ENCODE data around the gene ITGB6. TPM values are rescaled to one million over a fixed set of nuclear protein-coding genes. Genes with fewer than 3 reads are reported as not detected.

The ITGB6 gene
- total RNA-seq, result under 1 TPM in 4 of 6 experiments, not detected in 2; 0.11 to 0.68 (median 0.44) TPM
- long read RNA-seq, result 0 reads

GRCh38 chr2:160199683-160200389 is at the start of gene ITGB6:
Gene ITGB6 (minus strand): TSS chr2:160200272. CDS start chr2:160200063, 209 bp downstream.
- no peaks in the 10 kb centered on the region for H3K9me3 ChIP-seq
- intact Hi-C loops (cut with DNase I), result no loop called here
- DNase-seq (no peak), ATAC-seq (peak; percentile 39 to 81 (median 61))
- no peaks in the 10 kb centered on the region for H3K36me3 ChIP-seq
- no peak within 1 kb of the TSS for H3K27ac ChIP-seq
- no peak within 1 kb of the TSS for H3K4me3 ChIP-seq
- WGBS (ENCODE audit: insufficient coverage, low coverage, low lambda C conversion rate, missing lambda C conversion rate), result 61% methylated on average over 9 of the region's 9 CpGs
- H3K4me1 ChIP-seq, result no peaks in the 10 kb centered on the region
- TF ChIP-seq CTCF (IDR thresholded peaks at IDR 0.05) (no peak), POLR2A (IDR thresholded peaks at IDR 0.05) (no peak)
- no peaks in the 10 kb centered on the region for H3K27me3 ChIP-seq

DNA sequence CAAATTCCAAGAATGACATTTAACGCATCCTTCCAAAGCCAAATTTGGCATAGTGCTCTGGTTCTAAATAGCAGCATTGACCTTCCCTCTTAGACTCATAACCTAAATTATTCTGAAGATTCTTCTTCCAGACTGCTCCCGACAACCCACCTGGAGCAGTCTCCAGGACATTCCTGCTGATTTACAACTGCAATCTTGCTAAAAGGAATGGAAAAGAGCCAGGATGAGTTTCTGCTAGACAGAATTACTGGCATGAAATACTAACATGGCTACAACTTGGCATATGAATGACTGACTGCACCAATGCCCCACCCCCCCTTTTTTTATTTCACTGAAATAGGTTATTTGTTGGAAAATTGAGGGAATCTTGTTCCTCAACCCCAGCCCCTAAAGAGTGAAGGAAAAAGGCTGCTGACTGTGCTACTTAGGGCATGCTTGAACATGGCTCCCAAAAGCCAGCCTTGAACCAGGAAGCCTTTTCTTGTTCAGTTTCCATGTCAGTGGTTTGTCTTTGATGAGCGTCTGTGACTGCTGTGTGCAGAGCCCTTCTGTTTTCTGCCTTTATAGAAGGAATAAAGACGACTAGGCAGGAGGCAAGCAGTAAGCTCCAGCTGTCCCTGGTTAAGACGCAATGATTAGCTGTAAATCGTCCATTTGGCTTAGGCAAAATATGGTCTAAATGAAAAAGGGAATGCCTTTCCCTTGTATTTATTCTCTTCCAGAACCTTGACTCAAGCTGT is 47.4 kb upstream of the ITGB6 start:
- 89% methylated on average over 6 of the region's 6 CpGs for WGBS (ENCODE audit: insufficient coverage, low coverage, low lambda C conversion rate, missing lambda C conversion rate)
- DNase-seq (no peak), ATAC-seq (no peak)
- intact Hi-C loops (cut with DNase I), result no loop called here
- Histone ChIP-seq H3K4me1 (peaks cover 0 to 3% (median 0%) of the 10 kb centered on the region in 4 donors), H3K9me3 (no peaks in the 10 kb centered on the region), H3K4me3 (no peak overlapping the region), H3K27ac (no peak overlapping the region), H3K36me3 (no peaks in the 10 kb centered on the region), H3K27me3 (no peaks in the 10 kb centered on the region)
- TF ChIP-seq CTCF (IDR thresholded peaks at IDR 0.05) (no peak), POLR2A (IDR thresholded peaks at IDR 0.05) (no peak)

GRCh38 chr2:160246356-160246755 is 46.3 kb upstream of the ITGB6 start:
- intact Hi-C loops (cut with DNase I), result no loop called here
- H3K27me3 ChIP-seq, result no peaks in the 10 kb centered on the region
- TF ChIP-seq CTCF (IDR thresholded peaks at IDR 0.05) (no peak), POLR2A (IDR thresholded peaks at IDR 0.05) (no peak)
- no peaks in the 10 kb centered on the region for H3K36me3 ChIP-seq
- ATAC-seq, result no peak
- no peak for DNase-seq
- H3K4me1 ChIP-seq, result no peaks in the 10 kb centered on the region
- no peak overlapping the region for H3K4me3 ChIP-seq
- no peak overlapping the region for H3K27ac ChIP-seq
- 93% methylated on average over 2 of the region's 2 CpGs for WGBS (ENCODE audit: insufficient coverage, low coverage, low lambda C conversion rate, missing lambda C conversion rate)
- no peaks in the 10 kb centered on the region for H3K9me3 ChIP-seq

DNA sequence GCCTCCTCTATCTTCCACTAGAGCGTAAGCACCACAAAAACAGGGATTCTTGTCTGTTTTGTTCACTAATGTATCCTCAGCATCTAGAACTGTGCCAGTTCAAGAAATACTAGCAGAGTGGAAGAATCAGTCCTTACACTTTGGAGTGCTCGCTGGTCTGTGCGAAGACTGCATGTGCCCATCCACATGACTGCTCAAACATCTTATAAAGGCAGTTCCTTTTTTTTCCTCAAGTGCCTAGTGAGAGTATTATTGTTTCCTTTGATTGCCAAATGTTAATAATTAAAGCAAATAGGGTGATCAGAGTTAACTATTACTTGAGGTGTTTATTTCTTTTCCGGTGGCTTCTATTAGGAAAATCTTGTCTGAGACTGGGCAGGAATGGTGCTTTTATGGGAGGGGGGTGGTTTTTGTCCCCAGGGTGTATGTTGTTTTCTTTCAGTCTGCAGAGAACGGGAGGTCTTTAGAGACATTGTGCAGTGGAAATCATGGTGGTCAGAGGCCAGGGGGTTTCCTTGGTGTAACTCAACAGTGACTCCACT is 45.6 kb upstream of the ITGB6 start:
- intact Hi-C loops (cut with DNase I), result no loop called here
- Histone ChIP-seq H3K27ac (no peak overlapping the region), H3K27me3 (no peaks in the 10 kb centered on the region), H3K9me3 (no peaks in the 10 kb centered on the region), H3K36me3 (no peaks in the 10 kb centered on the region), H3K4me3 (no peak overlapping the region), H3K4me1 (no peaks in the 10 kb centered on the region)
- no peak for DNase-seq
- WGBS (ENCODE audit: insufficient coverage, low coverage, low lambda C conversion rate, missing lambda C conversion rate), result 86% methylated on average over 5 of the region's 5 CpGs
- TF ChIP-seq CTCF (IDR thresholded peaks at IDR 0.05) (no peak), POLR2A (IDR thresholded peaks at IDR 0.05) (no peak)
- no peak for ATAC-seq

Data from right lobe of liver (tissue), 6 donors.